Measurements from ENCODE around the gene CADPS.

Gene CADPS

DNA sequence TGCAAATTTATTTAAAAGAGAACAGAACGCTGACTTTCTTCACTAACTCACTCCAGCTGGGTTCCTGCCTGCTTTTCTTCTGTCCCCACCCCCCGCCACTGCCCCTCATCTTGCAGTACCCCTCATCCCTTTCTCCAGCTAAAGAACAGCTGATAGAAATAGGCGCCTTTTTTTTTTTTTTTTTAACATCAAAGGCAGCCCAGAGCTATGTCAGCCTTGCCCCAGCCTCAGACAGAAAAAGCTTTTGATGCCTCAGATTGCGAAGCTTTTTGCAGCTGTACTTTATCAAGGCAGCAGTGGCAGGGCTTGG lies 1.8 kb downstream of the CADPS start:
- no peak for DNase-seq

DNA sequence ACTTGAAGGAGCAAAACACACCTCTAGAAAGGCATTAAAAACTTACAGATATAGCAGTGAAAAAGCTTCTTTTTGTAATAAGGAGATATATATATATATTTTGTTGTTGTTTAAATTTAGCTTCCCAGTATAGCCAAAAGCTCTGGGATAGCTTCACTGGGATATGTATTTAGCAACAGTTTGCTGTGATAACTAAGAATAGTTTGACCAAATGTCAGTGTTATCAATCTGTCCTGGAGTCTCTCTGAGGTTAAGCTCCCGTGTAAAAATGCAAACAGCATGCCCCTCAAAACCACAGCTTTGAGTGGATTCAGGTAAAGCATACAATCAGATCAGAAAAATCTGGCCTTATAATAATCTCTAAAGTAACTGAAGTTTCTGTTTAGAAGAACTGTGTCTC lies 2.9 kb downstream of the CADPS start:
- no peak for DNase-seq

DNA sequence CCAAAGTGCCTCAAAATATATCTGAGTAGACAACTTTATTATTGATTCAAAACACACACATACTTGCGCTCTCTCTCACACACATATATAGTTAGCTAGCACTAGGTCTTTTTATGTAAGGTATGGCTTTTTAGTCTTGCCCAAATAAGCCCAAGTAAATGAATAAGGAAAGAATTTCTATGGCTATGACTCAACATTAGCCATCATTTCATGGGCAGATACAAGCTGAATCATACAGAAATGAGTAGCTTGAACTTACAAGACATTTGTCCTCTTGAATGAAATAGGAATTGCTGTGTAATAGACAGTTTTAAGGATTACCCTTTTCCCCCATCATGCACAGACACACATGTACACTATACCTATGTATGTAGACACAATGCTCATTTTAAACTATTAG lies 4.9 kb downstream of the CADPS start:
- no peak for DNase-seq

DNA sequence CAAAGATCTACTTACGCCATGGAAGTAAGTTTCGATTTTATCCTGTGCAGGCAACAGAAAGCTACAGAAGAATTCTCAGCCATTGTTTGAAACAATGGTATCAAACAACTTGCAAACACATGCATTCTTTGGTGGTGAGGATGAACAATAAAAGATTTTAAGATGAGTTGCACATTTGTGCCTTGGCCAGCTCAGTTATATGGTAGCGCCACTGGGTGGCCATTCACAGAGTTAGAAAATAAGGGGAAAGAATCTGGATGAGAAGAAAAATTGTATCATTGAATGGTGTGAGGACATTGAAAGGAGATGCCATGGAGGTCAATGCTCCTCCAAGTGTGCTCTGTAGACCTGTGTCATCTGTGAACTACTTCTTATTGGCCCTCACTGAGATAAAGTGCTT lies 11.6 kb downstream of the CADPS start:
- no peak for DNase-seq

DNA sequence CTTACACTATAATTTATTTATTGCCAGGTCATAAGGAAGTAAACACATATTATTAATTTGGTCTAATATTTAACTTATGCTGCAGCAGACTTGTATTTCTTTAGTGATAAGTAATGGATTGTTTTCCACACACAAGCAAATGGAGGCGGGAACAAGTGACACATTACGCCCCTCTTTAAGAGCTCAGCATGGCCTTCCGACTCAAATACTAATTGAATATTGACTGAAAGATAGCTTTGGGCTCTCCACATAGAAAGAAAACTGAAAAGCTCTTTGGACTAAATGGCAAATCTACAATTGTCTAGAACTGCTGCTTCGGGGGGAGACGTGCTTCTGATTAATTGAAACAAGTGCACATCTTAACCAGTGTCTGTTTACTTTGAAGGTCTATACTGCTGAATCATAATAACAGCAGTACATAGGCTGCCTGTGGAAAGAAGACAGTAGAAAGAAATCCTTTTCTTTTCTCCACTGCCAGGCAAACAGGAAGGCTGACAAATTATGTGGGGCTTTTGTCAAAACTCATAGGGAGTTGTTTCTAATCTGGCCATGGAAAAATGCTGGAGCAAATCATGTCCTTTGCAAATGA lies 15.9 kb downstream of the CADPS start:
- no peak for DNase-seq

DNA sequence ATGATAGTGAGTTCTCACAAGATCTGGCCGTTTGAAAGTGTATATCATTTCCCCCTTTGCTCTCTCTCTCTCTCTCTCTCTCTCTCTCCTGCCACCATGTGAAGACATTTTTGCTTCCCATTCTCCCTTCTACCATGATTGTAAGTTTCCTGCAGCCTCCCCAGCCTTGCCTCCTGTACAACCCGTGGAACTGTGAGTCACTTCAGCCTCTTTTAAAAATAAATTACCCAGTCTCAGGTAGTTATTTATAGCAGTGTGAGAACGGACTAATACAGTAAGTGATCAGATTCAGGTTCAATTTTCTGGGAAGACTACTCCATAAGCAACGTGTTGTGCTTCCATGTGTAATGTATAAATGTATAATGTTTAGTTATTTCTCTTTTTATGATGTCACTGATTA lies 29.2 kb downstream of the CADPS start:
- DNase-seq = no peak

DNA sequence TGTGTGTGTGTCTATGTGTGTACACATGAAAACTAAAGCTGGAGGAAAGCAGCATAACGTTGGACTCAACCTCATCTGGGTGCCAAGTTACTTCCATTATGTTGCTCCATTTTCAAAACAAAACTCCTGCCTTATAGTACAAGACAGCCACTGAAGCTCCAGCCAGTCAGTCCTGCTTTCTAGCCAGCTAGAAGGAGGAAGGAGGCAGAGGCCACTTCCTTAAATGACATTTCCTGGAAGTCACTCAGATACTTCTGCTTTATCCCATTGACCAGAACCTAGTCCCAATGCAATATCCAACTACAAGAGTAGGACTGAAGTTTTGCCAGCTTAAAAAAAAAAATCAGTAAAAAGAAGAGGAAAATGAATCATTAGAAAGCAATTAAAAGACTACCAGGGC lies 31.7 kb downstream of the CADPS start:
- DNase-seq = no peak

DNA sequence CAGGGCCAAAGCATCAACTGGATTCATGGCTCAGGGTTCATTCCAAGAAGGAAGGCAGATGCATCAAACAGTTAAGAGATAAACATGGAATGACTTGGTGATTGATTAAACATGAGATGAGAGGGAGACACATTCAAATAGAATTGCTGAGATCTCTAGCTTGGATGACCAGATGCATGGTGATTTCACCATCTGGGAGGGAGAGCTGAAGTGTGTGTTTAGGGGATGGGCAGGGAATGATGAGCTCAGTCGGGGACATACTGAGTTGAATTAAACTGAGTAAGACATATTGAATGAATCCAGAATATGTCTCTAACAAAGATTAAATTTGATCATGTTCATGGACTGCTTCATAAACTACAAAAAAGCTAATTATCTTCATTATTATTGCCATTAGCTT lies 35.5 kb downstream of the CADPS start:
- DNase-seq = no peak

DNA sequence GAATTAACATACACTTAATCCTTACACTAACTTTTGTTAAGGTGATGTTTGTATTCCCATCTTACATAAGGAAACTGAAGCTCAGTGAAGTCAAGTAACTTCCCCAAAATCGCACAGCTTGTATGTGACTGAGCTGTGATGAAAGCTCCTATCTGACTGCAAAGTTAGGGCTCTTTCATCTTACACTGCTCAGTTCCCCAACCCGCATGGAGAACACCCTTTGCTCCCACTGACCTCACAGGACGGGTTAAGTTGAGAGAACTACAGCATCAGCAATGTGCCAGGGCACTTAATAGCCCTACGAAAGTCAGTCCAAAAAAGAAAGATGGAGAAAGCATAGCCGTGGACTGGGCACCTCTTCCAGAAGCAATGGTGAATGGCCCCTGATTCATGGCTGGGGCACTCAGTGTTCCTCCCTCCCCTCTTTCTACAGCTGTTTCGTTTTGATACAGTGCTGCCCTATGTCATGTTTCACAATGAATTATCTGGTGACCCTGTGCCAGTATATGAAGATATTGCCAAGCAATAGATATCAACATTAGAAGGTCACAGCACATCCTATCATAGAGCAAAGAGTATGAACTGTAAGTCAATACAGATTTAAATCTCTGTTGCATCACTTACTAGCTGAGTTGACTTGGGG lies 38.0 kb downstream of the CADPS start:
- no peak for DNase-seq

DNA sequence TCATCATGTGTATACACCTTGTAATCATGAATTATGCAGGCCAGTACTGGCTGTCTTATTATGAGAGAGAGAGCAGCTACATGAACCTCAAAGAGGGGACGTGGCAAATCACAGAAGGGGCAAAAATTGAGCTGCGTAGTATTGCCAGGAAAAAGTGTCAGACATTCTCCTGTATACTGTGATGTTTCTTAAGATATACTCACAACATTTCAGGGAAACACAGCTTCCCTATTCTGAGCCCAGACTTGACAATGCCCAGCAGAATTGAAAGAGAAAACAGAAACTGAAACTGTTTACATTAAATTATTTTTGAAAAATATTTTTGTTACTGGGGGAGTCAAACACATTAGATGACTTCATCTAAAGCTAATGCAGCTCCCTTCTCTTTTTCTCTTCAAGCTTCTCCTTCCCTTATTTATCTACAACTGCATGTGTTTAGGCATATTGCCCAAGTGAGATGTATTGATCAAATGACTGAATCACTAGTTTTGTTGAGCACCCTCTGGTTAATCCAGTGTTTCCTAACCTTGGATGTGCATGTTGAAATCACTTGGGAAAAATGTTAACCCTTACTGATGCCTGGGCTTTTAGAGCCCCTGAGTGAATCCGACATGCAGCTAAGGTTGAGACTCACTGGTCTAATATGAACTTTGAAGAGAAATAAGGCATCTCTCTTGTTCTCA lies 39.5 kb downstream of the CADPS start:
- DNase-seq = no peak

DNA sequence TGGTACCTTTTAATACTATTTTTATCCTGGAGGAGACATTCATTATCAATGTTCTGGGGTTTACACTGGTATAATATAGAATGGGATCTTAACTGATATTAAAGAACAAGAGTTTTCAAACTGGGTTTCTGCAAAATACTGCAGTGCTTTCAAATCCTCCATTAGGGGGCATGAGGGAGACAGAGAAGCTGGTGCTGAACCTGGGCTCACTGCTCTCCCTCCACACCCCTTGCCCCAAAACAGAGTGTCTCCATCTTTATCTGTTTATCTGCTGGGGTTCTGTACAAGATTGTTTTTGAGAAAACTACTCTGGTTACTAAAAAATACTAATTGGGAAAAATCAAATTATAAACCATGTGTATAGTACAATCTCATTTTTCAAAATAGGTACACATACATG lies 41.7 kb downstream of the CADPS start:
- no peak for DNase-seq

DNA sequence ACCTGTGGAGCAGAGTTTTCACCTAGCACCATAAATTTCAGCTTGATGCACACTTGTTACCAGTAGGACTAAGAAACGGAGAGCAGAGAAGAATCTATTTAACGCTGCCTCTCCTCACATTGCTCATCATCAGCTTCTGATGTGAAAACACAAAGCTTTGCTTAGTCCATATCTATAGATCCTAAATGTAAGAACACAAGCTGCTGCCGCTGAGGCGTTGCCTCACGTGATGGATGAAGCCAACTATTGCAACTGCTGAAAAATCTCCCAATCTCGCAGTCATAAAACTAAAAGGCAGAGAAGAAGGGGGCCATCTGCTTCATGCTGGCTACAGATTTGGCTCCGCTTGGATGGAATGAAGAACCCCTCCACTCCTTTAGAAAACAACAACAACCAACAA lies 42.7 kb downstream of the CADPS start:
- DNase-seq = no peak

DNA sequence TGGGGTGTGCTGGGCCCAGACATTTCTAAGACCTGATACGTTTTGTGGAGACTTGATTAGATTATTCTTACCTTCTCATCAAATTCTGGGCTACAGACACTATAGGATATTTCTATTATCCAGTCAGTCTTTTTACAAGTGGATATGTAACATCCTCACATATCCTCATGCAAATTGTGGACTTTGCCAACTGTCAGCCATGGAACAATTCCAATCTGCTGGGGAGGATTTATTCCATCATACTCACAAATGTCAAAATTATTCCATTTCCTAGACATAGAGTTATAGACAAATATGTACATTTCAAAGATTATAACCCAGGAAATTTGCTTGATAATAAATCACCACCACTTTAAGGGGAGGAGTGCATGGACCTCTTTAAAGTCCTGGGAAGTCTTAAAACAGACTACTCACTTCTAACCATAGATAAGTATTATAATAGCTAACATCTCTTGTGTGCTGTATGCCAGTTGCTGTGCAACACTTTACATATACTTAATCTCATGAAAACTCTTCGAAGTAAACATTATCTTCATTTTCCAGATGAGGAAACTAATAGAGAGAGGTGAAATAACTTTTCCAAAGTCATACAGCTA lies 44.4 kb downstream of the CADPS start:
- no peak for DNase-seq

DNA sequence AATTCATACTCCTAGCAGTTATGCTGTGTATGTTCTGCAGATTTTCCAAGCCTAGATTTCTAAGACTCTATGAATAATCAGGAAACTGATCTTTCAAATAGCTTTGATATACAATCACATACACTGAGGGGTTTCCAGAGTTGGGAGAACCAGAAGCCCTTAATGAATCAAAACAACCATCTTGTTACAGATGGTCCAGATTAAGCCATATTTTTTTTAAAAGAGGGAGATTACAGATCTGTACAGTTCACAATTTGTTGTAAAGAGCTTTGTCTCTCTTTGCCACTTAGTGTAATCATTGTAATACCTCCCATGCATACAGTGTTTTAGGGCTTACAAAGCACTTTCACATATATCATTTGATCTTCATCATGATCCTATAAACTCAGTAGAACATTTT lies 47.7 kb downstream of the CADPS start:
- no peak for DNase-seq

DNA sequence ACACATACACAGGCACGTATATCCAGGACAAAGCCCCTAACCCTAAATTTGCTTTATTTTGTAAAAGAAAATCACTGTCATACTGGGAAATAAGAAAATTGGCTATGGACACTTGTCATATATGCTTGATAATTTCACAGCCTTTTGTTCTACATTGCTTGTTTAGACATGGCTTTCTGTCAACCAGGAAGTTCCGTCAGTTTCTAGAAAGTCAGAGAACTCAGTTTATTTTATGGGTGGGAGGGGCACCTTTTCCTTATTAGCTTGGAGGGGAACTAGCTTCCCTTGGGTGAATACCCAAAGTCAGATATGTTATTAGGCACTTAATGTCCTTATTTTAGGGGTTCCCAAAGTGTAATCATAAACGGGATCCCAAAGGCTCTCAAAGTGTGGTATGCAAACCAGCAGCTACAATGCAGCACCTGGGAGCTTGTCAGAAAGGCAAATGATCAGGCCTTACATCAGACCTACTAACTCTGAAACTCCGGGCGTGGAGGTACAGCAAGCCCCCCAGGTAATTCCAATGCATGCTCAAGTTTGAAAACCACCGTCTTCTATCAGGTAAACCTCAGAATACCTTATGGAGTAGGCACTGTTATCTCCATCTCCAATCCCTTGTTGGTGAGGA lies 50.1 kb downstream of the CADPS start:
- no peak for DNase-seq

DNA sequence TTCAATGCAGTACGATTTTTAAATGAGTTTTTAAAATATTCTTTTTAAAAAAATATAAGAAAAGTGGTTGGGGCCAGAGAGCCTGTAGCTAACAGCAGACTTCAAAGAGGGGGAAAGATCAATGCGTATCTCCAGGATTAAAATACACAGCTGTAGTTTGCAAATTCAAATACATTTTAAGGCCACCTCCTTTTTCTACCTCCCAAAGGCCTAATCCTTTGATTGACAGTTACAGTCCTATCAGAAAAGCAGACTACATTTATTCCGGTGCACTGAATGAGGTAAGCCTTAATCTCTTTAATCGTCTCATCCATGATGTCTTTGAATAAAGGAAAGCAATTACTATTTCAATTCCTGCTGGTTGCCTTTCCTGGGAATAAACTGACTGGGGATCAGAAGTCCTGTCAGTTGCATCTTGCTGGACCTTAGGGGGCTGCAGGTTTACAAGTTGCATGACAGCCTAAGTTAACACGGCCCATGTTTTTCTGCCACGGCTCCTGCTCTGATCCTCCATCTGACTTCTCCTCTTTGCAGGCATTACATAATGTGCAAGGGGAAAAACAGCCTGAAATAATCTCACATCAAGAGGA lies 51.7 kb downstream of the CADPS start:
- DNase-seq = no peak

DNA sequence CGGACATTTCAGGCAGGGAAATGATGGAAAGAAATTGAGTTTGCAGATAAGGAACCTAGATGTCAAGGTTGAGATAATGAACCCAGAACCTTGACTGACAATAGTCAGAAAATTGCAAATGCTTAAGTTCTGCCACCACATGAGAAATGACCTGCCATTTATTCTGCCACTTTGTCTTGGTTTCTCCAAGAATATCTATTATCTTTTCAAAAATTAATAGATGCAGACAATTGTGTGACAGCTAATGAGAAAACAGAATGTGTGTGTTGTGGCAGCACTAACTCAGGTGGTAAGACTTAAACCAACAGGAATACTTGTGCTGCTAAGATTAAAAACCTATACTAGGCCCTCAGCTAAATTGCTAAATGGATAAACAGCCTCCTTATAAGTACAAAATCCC lies 52.3 kb downstream of the CADPS start:
- DNase-seq = no peak

DNA sequence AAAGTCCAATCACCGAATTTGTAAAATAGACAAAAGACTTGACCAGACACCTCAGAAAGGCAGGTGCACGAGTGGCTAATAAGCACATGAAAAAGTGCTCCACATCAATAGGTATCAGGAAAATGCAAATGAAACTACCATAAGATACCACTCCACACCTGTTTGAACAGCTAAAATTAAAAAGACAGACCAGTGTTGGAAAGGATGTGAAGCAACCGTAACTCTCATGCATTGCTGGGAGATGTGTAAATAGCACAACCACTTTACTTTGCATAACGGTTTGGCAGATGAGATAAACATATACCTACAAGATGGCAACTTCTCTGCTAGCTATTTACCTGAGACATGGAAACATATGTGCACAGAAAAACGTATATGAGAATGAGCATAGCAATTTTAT lies 56.9 kb downstream of the CADPS start:
- DNase-seq = no peak

DNA sequence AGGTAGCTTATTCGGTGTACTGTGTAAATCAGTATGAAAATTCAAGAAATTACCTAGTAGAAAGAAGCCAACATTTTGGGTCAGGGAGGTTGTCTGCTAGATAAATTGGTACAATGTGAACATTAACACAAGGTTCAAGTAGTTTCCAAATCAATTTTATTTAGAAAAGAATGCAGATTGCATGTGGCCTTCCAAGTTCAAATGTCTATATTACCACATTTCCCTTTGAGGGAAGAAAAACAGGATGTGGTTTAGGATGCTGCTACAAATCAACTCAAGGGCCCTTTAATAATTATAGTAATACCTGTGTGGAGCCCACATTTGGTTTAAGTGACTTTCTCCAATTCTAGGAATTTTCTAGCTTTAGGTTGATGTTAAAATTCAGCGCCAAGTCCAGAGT lies 57.5 kb downstream of the CADPS start:
- DNase-seq = no peak

DNA sequence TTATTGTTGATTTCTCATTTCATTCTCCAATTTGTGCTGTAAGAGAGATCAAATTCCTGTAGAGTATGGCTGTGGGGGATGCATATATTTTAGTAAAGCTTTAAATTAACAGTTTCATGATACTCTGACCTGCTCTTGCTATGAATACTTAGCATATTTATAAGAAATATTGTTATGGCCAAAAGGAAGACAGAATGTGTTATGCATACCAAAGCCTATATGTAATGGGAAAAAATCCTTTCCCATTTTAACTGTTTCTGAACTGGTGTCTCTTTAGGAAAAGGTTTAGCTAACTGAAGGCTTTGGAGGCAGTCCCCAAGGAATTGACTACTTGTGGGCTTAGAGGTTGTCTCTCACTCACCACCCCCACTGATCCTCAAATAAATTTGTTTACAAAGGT lies 59.2 kb downstream of the CADPS start:
- no peak for DNase-seq

DNA sequence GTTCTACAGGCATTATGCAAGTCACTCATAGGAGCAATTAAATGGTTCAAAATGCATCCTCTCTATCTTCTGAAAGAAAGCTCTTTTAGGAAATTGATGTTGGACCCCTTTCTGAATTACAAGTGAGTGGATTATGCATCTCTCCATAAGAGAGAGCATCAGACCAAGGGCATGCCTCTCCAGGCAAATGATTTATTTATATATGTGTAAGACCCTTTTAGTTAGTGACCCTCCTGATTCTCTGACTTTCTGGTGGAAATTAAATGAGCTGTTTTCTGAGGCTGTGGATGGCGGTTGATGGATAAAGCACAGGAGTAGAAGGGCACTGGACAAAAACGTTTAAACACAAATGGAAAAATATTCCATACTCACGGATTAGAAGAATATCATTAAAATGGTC lies 62.6 kb downstream of the CADPS start:
- no peak for DNase-seq

DNA sequence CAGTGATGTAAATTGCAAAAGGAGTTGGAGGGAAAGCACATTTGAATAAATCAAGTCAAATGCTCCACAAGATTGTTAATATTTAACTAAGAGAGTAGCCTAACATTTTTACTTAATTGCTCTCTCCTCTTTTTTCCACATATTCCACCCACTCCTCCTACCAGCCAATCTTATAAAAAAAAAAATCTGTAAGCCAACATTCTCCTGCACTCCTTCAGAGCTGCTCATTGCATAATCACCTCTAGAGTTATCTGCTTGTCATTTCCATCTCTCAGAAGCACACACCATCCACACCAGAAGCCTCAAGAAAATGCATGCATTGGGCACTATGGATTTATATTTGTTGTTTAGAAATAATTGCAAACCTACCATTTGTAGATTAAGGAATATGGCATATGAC lies 64.1 kb downstream of the CADPS start:
- DNase-seq = no peak

DNA sequence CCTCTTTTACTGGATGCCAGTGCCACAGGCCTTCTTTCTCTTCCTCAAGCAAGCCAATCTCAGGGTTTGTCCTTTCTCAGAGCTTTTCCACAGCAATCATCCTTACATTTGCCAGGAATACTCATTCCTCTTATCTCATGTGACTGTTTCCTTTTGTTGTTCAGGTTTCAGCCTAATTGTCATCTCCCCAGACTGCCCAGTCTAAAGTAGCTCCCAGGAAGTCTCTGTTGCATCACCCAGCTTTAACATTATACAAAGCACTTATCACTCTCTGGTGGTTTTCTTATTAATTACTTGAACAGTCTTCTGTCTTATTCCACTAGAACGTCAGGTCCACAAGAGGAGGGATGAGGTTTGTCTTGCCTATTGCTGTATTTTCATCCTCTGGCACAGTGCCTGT lies 65.8 kb downstream of the CADPS start:
- no peak for DNase-seq
